ENCODE measurements around the gene DCLK2. TPM values are rescaled to one million over a fixed set of nuclear protein-coding genes. Genes with fewer than 3 reads are reported as not detected.

The DCLK2 gene
- total RNA-seq, 4 donors from 2014 or later, result 0.61 to 4.0 (median 0.74) TPM

DNA sequence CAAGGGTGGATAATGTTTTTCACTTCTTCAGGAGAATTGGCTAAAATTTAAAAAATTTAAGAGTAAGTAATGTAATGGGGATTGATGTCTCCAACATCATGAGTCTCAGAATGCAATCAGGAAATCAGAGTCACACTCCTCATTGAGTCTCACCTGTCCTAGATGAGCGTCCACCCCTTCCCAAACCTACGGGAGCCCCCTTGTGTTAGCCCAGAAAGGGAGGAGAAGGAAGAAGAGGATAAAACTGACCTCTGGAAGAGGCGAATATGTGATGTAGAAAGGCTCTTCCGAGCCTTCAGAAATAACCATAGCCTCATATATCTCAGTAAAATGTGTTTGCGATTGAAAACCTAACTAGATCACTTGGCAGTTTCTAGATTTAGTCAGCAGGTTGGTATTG is 157.1 kb downstream of the DCLK2 start:
- intact Hi-C loops (cut with DNase I), result no loop called here
- Histone ChIP-seq H3K27me3 (no peaks in the 10 kb centered on the region), H3K27ac (peak overlapping the region in 2 of 4 donors; percentile 13 to 43)

GRCh38 chr4:150235808-150236271 is 157.6 kb downstream of the DCLK2 start:
- DNase-seq, result no peak
- WGBS, 2 donors, result 72% methylated on average over 6 of the region's 6 CpGs
- Histone ChIP-seq H3K4me3 (no peak overlapping the region), H3K36me3 (peaks cover 0 to 13% (median 0%) of the 10 kb centered on the region in 3 donors), H3K4me1 (peaks cover 0 to 25% (median 10%) of the 10 kb centered on the region in 3 donors), H3K27ac (peak overlapping the region in 3 of 4 donors; percentile 14 to 43 (median 42)), H3K9me3 (no peaks in the 10 kb centered on the region), H3K27me3 (no peaks in the 10 kb centered on the region)
- intact Hi-C loops (cut with DNase I), result no loop called here
- TF ChIP-seq CTCF (IDR thresholded peaks at IDR 0.05), result no peak
- no peak for TF ChIP-seq POLR2A (IDR thresholded peaks at IDR 0.05)

More for the DNA sequence above, 157.1 kb downstream of the DCLK2 start:
- TF ChIP-seq POLR2A (IDR thresholded peaks at IDR 0.05) (no peak), CTCF (IDR thresholded peaks at IDR 0.05) (no peak)
- 76 to 82% methylated on average over 5 of the region's 5 CpGs for WGBS, 2 donors
- Histone ChIP-seq H3K9me3 (no peaks in the 10 kb centered on the region), H3K36me3 (peaks cover 0 to 13% (median 0%) of the 10 kb centered on the region in 3 donors), H3K4me3 (no peak overlapping the region), H3K4me1 (peaks cover 0 to 25% (median 10%) of the 10 kb centered on the region in 3 donors)
- DNase-seq, result no peak

DNA sequence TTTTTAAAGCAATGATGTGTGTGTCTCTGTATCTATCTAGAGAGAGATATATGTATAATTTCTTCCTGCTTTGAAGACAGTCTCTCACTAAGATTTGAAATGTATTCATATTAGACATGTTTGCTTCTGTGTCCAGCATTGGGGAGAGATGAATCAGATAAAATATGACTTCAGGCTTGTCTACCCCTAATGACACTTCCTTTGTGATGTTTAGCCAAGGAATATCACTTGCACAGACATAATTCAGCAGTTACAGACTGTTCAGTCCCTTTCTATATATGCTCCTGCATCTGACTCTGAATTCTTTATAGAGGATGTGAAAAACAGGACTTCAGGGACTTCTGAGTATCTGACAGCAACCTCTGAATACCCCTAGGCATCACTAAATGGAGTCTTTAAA is 158.4 kb downstream of the DCLK2 start:
- Histone ChIP-seq H3K4me1 (peaks cover 0 to 22% (median 10%) of the 10 kb centered on the region in 3 donors), H3K36me3 (peaks cover 0 to 13% (median 0%) of the 10 kb centered on the region in 3 donors), H3K4me3 (no peak overlapping the region), H3K27ac (peak overlapping the region in 3 of 4 donors; percentile 14 to 43 (median 42)), H3K27me3 (no peaks in the 10 kb centered on the region), H3K9me3 (no peaks in the 10 kb centered on the region)
- DNase-seq, result no peak
- intact Hi-C loops (cut with DNase I), result no loop called here
- TF ChIP-seq POLR2A (IDR thresholded peaks at IDR 0.05) (no peak), CTCF (IDR thresholded peaks at IDR 0.05) (no peak)

DNA sequence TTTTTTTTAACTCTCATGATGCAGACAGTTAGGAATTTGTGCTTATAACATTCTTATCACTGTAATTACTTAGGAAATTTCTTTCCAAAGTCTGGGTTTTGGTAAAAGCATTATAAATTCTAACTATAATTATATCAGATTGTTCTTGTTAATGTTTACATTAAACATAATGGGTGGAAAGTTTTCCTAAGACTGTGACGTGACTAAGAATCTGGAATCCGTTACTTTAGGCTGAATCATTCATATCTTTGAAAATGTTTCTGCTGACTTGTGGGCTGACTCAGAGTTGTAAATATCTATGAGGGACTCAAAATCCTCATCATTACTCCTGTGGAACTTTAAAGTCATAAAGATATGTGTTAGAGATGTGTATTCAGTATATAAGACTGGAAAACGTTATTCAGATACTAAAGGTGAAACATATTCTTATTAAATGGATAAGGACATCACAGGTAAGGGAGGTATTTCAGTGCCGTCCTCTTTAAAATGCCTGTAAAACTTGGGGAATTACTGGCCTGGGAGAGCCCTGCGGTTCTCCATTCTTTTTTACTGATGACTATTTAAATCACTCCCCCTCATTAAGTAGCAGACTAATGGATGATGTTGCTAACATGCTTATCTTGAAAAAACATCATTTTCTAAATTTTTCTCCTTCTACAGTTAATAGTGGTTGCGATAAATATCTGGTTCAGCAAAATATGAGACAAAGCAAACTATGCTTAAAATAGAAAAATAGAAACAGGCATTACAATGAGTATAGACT is 159.0 kb downstream of the DCLK2 start:
- peak overlapping the region in 2 of 4 donors; percentile 14 to 39 for H3K27ac ChIP-seq
- DNase-seq, result no peak
- H3K4me1 ChIP-seq, result peaks cover 0 to 15% (median 10%) of the 10 kb centered on the region in 3 donors
- no peaks in the 10 kb centered on the region for H3K27me3 ChIP-seq
- TF ChIP-seq CTCF (IDR thresholded peaks at IDR 0.05), result no peak
- no peak for TF ChIP-seq POLR2A (IDR thresholded peaks at IDR 0.05)
- peaks cover 0 to 13% (median 0%) of the 10 kb centered on the region in 3 donors for H3K36me3 ChIP-seq
- intact Hi-C loops (cut with DNase I), result no loop called here
- 37 to 44% methylated on average over 6 of the region's 6 CpGs for WGBS, 2 donors
- no peaks in the 10 kb centered on the region for H3K9me3 ChIP-seq
- H3K4me3 ChIP-seq, result no peak overlapping the region

DNA sequence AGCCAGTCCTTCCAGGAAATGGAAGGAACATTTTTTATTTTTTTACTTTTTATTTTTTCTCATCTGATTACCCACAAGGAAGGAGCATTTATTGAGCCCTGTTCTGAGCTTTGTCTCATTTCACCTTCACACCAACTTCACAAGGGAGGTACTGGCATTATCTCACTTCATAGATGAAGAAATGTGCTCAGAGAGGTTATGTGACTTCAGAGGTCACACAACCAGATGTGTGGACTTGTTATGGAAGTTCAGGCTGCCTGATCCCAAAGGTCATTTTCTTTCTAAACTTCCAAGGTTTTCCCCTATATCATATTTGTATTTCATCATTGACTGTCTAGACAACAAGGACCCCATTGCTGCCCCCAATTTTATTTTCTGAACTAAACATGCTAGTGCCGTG is 160.3 kb downstream of the DCLK2 start:
- DNase-seq, result no peak
- no peaks in the 10 kb centered on the region for H3K27me3 ChIP-seq
- H3K36me3 ChIP-seq, result peaks cover 0 to 4% (median 0%) of the 10 kb centered on the region in 3 donors
- intact Hi-C loops (cut with DNase I), result no loop called here
- 92 to 100% methylated on average over 1 of the region's 1 CpG for WGBS, 2 donors
- TF ChIP-seq POLR2A (IDR thresholded peaks at IDR 0.05), result no peak
- no peak for TF ChIP-seq CTCF (IDR thresholded peaks at IDR 0.05)
- H3K4me1 ChIP-seq, result peaks cover 0 to 15% (median 10%) of the 10 kb centered on the region in 3 donors
- H3K4me3 ChIP-seq, result no peak overlapping the region
- H3K9me3 ChIP-seq, result no peaks in the 10 kb centered on the region
- H3K27ac ChIP-seq, result no peak overlapping the region
